Prostate gland (tissue), 2 donors: ENCODE data around the gene SSX4B. TPM values are rescaled to one million over a fixed set of nuclear protein-coding genes. Genes with fewer than 3 reads are reported as not detected.
"Not testable (repeated sequence)": the region's sequence is repeated elsewhere in the genome, so short reads cannot be mapped to it uniquely, and the experiment has no call there.

Source experiments
- DNase-seq: peaks from one replicate; pipeline ENCODE4 v3.0.0-alpha.2; 2019; ENCODE audit warnings: low spot score
- H3K27ac ChIP-seq, 2 donors: fragments of 200-600 bp; sonication (generic); 2 replicates each; pipeline ENCODE4 v1.5.1; 2017 to 2019
- H3K27me3 ChIP-seq: fragments of 200-600 bp; sonication (generic); replicated peaks from 2 replicates; pipeline ENCODE4 v1.5.1; 2019; ENCODE audit not compliant: insufficient read depth
- H3K36me3 ChIP-seq, 2 donors: fragments of 200-600 bp; sonication (generic); 1 replicate in 1 of 2; 2 replicates in 1 of 2; pipeline versions ENCODE4 v1.5.1 to v1.8.1; 2017 to 2019
- H3K4me1 ChIP-seq: fragments of 200-600 bp; sonication (generic); replicated peaks from 2 replicates; pipeline ENCODE4 v1.5.1; 2019
- H3K4me3 ChIP-seq, 2 donors: fragments of 200-600 bp; sonication (generic); 2 replicates each; pipeline ENCODE4 v1.5.1; 2017 to 2019
- H3K9me3 ChIP-seq: fragments of 200-600 bp; sonication (generic); 2 replicates; pipeline ENCODE4 v1.5.1; 2017
- POLR2A ChIP-seq: fragments of 450-650 bp; IDR thresholded peaks from one replicate; pipeline ENCODE4 v1.6.1; 2016; ENCODE audit warnings: antibody characterized with exemption, mild to moderate bottlenecking
- POLR2AphosphoS5 ChIP-seq: sonication (generic); formaldehyde crosslinking; IDR thresholded peaks from one replicate; pipeline ENCODE4 v1.6.1; 2017; ENCODE audit warnings: antibody characterized with exemption
- WGBS: methylation state at CpG from one replicate; pipeline ENCODE4 v1.1.5; 2018; 5-methylcytosine and 5-hydroxymethylcytosine counted together
- intact Hi-C: fragments of 100-400 bp; cut with DNase I; formaldehyde crosslinking; loops from one replicate; pipeline ENCODE4 v1.14.2; 2022
- total RNA-seq, 2 donors: library from RNA; depleted of rRNA; stranded (reverse); fragments of >200 nt; gene quantifications; one replicate each; pipeline ENCODE4 v1.1.0, GENCODE V29; 2016
- TF ChIP-seq, protein P1 (sequence below), 4 experiments: fragments of 200-600 bp in 2 of 4; fragments of 450-650 bp in 2 of 4; sonication (generic) in 2 of 4; IDR thresholded peaks; 1 replicate in 3 of 4; 2 replicates in 1 of 4; pipeline ENCODE4 v1.5.1; 2016 to 2019; ENCODE audit warnings: antibody characterized with exemption in 4 of 4, mild to moderate bottlenecking in 2 of 4, moderate library complexity in 2 of 4

SSX4B gene, protein sequence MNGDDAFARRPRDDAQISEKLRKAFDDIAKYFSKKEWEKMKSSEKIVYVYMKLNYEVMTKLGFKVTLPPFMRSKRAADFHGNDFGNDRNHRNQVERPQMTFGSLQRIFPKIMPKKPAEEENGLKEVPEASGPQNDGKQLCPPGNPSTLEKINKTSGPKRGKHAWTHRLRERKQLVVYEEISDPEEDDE
- under 1 TPM in 1 of 2 donors, not detected in 1; 0.91 TPM for total RNA-seq

DNA sequence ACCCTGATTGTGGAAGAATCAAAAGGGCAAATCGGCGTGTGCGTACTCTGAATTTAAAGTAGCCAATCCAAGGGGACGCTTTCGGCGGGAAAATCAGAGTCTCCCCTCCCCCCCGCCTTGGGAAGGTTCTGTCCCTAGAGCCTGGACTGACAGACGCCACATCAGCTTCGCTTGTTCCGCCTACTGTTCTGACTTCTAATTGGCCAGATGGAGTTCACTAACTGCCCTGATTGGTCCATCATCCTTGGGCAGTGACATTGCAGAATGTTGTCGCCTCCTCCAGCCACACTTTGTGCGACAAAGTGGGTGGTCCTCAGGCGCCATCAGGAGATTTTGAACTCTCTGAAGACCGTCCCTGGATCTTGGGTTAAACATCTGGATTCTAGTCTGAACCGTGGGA, at the start of gene SSX4B:
Gene SSX4B (minus strand): TSS at position 101 of the 400 bp plus-strand sequence. CDS start 588 bp downstream, outside the sequence.
- H3K36me3 ChIP-seq, H3K9me3 ChIP-seq, intact Hi-C loops, H3K4me1 ChIP-seq, H3K4me3 ChIP-seq, H3K27me3 ChIP-seq, H3K27ac ChIP-seq, DNase-seq: not testable (repeated sequence)
- no CpG with 5 or more reads among the region's 15 CpGs for WGBS

DNA sequence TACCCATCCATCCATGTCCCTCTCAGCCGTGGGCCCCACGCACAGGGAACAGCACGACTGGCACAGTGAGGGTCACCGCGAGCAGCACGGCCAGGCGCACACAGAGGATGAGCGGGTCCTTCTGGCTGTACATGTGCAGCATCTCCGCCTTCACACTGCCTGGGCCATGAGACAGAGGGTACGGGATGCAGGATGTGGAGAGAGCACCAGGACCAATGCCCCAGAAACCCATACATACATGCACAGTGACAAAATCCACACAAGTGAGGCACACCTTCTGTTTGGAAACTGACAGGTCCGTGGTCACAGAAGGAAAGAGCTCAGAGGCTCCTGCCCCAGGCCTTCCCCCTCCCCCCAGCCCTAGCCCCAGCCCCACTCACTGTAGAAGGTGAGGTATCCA, 48.8 kb upstream of the SSX4B start:
- DNase-seq, result no peak
- intact Hi-C loops, result no loop called here
- Histone ChIP-seq H3K4me1 (no peaks in the 10 kb centered on the region), H3K9me3 (no peaks in the 10 kb centered on the region), H3K36me3 (no peaks in the 10 kb centered on the region), H3K4me3 (no peak overlapping the region), H3K27me3 (no peaks in the 10 kb centered on the region), H3K27ac (no peak overlapping the region)
- TF ChIP-seq POLR2A, result no peak
- TF ChIP-seq, protein P1, sequence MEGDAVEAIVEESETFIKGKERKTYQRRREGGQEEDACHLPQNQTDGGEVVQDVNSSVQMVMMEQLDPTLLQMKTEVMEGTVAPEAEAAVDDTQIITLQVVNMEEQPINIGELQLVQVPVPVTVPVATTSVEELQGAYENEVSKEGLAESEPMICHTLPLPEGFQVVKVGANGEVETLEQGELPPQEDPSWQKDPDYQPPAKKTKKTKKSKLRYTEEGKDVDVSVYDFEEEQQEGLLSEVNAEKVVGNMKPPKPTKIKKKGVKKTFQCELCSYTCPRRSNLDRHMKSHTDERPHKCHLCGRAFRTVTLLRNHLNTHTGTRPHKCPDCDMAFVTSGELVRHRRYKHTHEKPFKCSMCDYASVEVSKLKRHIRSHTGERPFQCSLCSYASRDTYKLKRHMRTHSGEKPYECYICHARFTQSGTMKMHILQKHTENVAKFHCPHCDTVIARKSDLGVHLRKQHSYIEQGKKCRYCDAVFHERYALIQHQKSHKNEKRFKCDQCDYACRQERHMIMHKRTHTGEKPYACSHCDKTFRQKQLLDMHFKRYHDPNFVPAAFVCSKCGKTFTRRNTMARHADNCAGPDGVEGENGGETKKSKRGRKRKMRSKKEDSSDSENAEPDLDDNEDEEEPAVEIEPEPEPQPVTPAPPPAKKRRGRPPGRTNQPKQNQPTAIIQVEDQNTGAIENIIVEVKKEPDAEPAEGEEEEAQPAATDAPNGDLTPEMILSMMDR (IDR thresholded peaks at IDR 0.05), result no peak
- no peak for TF ChIP-seq POLR2AphosphoS5
- 94% methylated on average over 6 of the region's 11 CpGs for WGBS

DNA sequence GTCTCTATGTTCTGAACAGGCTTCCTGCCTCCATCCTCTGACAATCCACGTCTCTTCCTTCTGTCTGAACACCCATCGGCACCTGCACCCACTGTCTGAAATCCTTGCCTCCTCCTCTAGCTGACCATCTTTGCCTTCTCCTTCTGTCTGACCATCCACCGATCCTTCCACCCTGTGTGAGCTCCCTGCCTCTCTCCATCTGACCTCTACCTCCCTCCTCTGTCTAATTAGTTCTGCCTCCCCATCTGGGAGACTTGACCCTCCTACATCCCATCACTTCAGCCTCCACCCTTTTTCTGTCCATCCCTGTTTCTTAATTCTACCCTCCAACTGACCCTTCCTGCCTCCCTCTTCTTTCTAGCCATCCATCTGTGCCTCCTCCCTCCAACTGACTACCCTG, 48.3 kb upstream of the SSX4B start:
- TF ChIP-seq POLR2A, result no peak
- no peak for TF ChIP-seq POLR2AphosphoS5
- TF ChIP-seq, protein P1 (IDR thresholded peaks at IDR 0.05), result no peak
- Histone ChIP-seq H3K27me3 (no peaks in the 10 kb centered on the region), H3K36me3 (no peaks in the 10 kb centered on the region), H3K27ac (no peak overlapping the region), H3K4me1 (no peaks in the 10 kb centered on the region), H3K4me3 (no peak overlapping the region), H3K9me3 (no peaks in the 10 kb centered on the region)
- no peak for DNase-seq
- 90% methylated on average over 3 of the region's 3 CpGs for WGBS
- intact Hi-C loops, result no loop called here

DNA sequence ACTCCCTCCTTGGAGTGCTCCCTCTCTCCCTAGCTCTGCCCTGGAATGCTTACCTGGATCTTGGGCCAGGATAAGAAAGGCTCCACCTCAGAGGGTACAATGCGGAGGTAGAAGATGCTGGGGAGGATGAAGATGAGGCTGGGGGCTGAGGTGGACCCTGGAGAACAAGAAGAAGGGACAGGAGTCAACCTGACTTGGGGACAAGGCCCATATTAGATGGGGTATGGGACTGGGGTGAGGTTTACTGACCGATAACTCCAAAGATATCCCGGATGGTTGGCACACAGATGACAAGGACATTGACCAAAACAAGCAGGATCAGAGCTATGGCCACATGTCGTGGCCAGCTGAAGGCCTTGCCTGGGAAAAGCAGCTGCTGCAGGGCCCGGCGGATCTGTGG, 47.7 kb upstream of the SSX4B start:
- intact Hi-C loops, result no loop called here
- H3K4me1 ChIP-seq, result no peaks in the 10 kb centered on the region
- no peaks in the 10 kb centered on the region for H3K27me3 ChIP-seq
- no peaks in the 10 kb centered on the region for H3K9me3 ChIP-seq
- no peak for DNase-seq
- TF ChIP-seq, protein P1 (IDR thresholded peaks at IDR 0.05), result no peak
- TF ChIP-seq POLR2AphosphoS5 (no peak), POLR2A (no peak)
- no peak overlapping the region for H3K27ac ChIP-seq
- 92% methylated on average over 6 of the region's 6 CpGs for WGBS
- H3K4me3 ChIP-seq, result no peak overlapping the region
- H3K36me3 ChIP-seq, result no peaks in the 10 kb centered on the region

DNA sequence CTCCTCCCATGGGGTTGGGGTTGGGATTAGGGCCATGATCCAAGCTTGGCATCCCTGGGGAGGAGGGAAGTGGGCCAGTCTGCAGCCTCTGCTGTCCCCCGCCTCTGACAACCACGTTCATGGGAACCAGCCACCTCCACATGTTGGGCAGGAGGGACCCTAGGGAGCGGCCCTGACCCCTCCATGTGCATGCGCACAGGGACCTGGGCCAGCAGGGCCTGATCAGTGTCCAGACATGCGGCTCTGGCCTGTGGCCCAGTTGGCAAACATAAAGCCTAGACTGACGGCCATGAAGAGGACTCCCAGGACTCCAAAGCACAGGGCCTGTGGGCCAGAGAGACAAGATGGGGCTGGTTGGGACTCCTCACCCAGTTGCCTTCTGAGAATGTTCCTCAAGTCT, 47.0 kb upstream of the SSX4B start:
- Histone ChIP-seq H3K27me3 (no peaks in the 10 kb centered on the region), H3K36me3 (no peaks in the 10 kb centered on the region), H3K9me3 (no peaks in the 10 kb centered on the region), H3K4me3 (no peak overlapping the region), H3K4me1 (no peaks in the 10 kb centered on the region), H3K27ac (no peak overlapping the region)
- intact Hi-C loops, result no loop called here
- no peak for DNase-seq
- no CpG with 5 or more reads among the region's 6 CpGs for WGBS
- TF ChIP-seq, protein P1 (IDR thresholded peaks at IDR 0.05), result no peak
- no peak for TF ChIP-seq POLR2AphosphoS5
